HepG2 (cell line): ENCODE results near the gene ANXA10. TPM values are rescaled to one million over a fixed set of nuclear protein-coding genes. Genes with fewer than 3 reads are reported as not detected.

Experiments
- ATF3 ChIP-seq: sonication (generic); formaldehyde crosslinking; IDR thresholded peaks from 2 replicates; pipeline ENCODE4 v1.4.0; 2020; ENCODE audit warnings: missing genetic modification reagents
- CEBPZ ChIP-seq: IDR thresholded peaks from 2 replicates; pipeline ENCODE4 v1.6.1; 2012; ENCODE audit warnings: low read length, improper control_type of control experiment
- FOXP1 ChIP-seq, 2 experiments: fragments of 450-650 bp in 1 of 2; IDR thresholded peaks; 2 replicates each; pipeline ENCODE4 v1.6.1; 2017 to 2018; ENCODE audit warnings: antibody characterized with exemption in 1 of 2
- HOXA9 ChIP-seq: sonication (generic); formaldehyde crosslinking; IDR thresholded peaks from 2 replicates; pipeline ENCODE4 v1.8.1; 2022; ENCODE audit warnings: missing genetic modification reagents, mild to moderate bottlenecking, moderate library complexity, borderline replicate concordance
- MNT ChIP-seq: fragments of 450-650 bp; IDR thresholded peaks from 2 replicates; pipeline ENCODE4 v1.6.1; 2016
- ZNF274 ChIP-seq: sonication (generic); formaldehyde crosslinking; IDR thresholded peaks from 2 replicates; pipeline ENCODE4 v1.5.1; 2020; ENCODE audit warnings: mild to moderate bottlenecking, missing genetic modification reagents
- ZNF407 ChIP-seq: sonication (generic); formaldehyde crosslinking; IDR thresholded peaks from one replicate; pipeline ENCODE4 v1.5.1; 2020; ENCODE audit warnings: mild to moderate bottlenecking, missing genetic modification reagents; ENCODE audit errors: not compliant biosample characterization
- ZNF558 ChIP-seq: sonication (generic); formaldehyde crosslinking; IDR thresholded peaks from 2 replicates; pipeline ENCODE4 v1.9.0; 2022; ENCODE audit warnings: mild to moderate bottlenecking, missing genetic modification reagents, borderline replicate concordance
- polyA plus RNA-seq, 8 experiments: library from polyadenylated mRNA; depleted of rRNA in 3 of 8; stranded (reverse) in 7 of 8; unstranded in 1 of 8; fragments of >200 nt; fragmentation: Illumina TruSeq in 4 of 8; extraction: Trizol in 4 of 8; gene quantifications; 2 replicates each; pipeline versions ENCODE4 v1.2.1 to v1.2.3, GENCODE V29; 2011 to 2016; ENCODE audit warnings: low read depth in 4 of 8, missing spikeins in 1 of 8, mixed read lengths in 1 of 8; ENCODE audit not compliant: insufficient read depth in 1 of 8
- total RNA-seq, 5 experiments: library from RNA; depleted of rRNA; stranded (reverse); fragments of >200 nt; fragmentation: Illumina TruSeq; extraction: Trizol; gene quantifications; 2 replicates each; pipeline ENCODE4 v1.2.3, GENCODE V29; 2016; ENCODE audit warnings: low read depth in 1 of 5

Gene ANXA10
- total and polyA plus RNA-seq, 2 of the 13 experiments (the other 11 are each of a cell fraction or from before 2014, with no cell fraction given), result 0.08 TPM; not detected in 1

- TF ChIP-seq ZNF407 (CRISPR knock-in tag) (no peak), HOXA9 (CRISPR knock-in tag) (no peak), ATF3 (no peak), FOXP1 (IDR thresholded peaks at IDR 0.05) (no peak), FOXP1 (CRISPR knock-in tag; IDR thresholded peaks at IDR 0.05) (no peak), ZNF274 (CRISPR knock-in tag) (no peak), CEBPZ (no peak), MNT (no peak), ZNF558 (CRISPR knock-in tag) (no peak)
These were observed 31.8 kb downstream of the ANXA10 start (continued) for GRCh38 chr4:168124008-168124641.
